CD4-positive, alpha-beta T cell treated with Interleukin-6 for 4 hours (primary cell): ENCODE results near the gene INTS11.

Experiments
- DNase-seq: peaks from one replicate; pipeline ENCODE4 v3.0.0-alpha.2; 2020; ENCODE audit warnings: mixed read lengths

The INTS11 gene

DNA sequence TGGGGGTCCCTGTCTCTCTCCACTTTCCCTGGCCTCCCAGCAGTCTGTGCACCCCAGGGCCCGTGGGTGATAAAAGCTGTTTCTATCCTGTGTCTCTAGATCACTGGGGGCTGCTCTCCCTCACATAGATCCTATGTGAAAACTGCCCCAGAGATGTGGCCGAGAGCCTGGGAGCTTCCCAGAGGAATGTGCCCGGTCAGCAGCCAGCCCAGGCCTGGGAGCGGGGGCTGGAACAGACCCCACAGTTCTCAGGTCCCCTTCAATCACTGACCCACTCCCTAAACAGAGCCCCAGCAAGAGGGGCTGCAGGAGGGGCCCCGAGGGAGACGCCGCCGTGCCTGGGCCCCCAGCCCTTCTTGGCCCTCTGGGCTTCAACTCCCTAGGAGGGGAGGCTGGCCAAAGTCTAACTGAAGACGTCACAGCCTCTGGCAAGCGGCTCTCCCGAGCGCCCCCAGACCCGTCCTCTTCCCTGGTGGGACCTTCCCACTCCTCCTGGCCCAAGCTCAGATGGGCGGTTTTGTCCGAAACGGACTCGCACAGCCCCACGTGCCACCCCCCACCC lies 33.5 kb upstream of the INTS11 start:
- no peak for DNase-seq

GRCh38 chr1:1356796-1357401 lies 32.4 kb upstream of the INTS11 start:
- DNase-seq = no peak

- no peak for DNase-seq
Observed at GRCh38 chr1:1356166-1356795, 31.8 kb upstream of the INTS11 start.

GRCh38 chr1:1355416-1355815 lies 31.0 kb upstream of the INTS11 start:
- DNase-seq = no peak

GRCh38 chr1:1354271-1355247 lies 30.1 kb upstream of the INTS11 start:
- peak; percentile 42 for DNase-seq

GRCh38 chr1:1353389-1354151 lies 29.1 kb upstream of the INTS11 start:
- DNase-seq = no peak

DNA sequence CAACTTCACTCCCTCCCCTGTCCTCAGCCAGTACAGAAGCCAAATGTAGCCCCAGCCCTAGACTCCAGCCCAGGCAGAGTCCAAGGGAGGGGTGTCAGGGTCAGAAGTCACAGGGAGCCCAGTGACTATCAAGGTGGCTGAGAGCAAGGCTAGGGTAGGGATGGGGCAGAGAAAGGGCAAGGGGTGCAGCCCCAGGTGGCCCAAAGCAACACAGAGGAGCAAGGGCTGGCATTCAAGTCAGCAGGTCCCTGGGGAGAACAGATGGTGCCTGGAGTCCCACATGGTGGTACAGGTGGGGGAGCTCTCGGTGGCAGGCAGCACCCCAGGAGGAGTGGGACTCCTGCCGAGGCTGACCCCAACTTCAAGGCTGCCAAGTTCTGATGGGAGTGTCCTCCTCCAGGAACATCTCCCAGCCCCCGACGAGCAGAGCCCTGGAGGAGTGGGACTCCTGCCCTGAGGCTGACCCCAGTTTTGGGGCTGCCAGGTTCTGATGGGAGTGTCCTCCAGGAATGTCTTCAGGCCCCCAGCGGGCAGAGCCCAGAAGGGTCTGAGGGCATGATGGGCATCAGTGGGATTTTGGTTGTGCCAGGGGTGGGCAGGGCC lies 28.4 kb upstream of the INTS11 start:
- no peak for DNase-seq

DNA sequence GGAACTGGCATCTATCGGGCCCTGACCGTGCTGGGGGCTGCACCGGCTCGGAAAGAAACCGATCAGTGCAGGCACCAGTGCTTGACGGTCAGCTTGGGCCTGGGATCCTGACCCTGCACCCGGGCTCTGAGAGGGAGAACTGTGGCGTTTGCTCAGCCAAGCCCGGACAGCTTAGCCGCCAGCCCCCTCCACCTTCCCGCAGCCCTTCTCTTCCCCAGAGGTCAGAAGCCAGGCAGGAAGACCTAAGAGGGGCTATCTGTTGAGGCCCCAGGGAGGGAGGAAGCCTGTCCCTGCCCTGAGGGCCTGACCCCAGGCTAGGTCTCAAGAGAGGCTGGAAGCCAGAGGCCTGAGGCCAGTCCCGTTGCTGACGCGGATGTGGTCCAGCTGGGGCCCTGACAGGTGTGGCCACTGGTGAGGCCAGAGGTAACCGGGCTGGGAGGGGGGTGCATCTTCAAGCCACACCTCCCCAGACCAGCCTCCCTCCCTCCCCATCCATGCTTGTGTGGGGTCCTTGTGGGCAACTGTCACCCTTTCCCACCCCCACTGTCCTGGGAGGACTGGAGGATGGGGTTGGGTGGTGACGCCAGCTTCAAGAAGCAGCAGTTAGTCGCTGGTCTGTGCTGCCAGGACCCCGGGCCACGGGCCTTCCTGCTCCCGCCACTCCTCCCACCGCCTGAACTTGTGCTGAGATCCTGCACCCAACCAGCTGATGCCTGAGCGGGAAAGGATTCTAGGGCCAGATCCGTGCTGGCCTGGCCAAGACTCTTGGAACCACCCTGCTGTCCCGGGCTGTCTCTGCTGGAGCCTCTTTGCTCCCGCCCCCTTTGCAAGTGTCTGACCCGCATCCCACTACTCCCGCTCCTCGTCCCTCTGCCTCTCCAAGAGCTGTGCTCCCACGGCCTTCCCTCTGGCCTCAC lies 27.3 kb upstream of the INTS11 start:
- DNase-seq = no peak

DNA sequence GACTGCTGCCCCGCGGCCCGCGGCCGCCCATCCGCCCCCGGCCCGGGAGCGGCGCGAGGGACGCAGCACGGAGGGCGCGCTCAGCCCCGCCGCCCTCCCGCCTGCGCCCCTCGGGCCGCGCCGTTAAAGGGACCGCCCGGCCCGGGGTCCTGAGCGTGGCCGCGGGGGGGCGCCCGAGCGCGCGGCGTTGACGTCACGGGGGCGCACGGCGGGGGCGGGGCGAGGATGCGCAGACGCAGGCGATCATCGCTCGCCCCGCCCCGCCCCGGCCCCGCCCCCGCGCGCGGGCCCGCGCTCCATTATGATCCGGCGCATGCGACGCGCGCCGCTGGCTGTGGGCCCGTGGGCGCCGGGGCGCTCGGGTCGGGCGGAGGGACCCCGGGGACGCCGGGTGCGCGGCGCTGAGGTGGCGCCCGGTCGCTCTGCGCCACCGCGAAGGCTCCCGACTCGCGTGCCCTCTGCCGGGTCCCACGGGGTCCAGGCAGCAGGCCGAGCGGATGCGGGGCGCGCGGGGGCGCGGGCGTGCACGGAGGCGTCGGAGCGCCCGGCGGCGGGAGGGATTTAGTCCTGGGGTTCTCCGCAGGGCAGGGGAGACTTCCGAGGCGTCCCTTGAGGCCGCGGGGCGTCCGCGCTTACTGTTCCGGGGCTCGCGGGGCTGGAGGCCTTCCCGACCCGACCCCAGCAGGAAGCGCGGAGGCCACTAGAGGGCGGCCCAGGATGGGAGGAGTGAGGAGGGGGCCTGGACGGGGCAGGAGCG lies 25.0 kb upstream of the INTS11 start, which contains the start of gene DVL1:
TSS of gene DVL1 (minus strand) at position 163 of the 757 bp plus-strand sequence. CDS start 353 bp downstream, outside the sequence.
- DNase-seq = peak; percentile 76

DNA sequence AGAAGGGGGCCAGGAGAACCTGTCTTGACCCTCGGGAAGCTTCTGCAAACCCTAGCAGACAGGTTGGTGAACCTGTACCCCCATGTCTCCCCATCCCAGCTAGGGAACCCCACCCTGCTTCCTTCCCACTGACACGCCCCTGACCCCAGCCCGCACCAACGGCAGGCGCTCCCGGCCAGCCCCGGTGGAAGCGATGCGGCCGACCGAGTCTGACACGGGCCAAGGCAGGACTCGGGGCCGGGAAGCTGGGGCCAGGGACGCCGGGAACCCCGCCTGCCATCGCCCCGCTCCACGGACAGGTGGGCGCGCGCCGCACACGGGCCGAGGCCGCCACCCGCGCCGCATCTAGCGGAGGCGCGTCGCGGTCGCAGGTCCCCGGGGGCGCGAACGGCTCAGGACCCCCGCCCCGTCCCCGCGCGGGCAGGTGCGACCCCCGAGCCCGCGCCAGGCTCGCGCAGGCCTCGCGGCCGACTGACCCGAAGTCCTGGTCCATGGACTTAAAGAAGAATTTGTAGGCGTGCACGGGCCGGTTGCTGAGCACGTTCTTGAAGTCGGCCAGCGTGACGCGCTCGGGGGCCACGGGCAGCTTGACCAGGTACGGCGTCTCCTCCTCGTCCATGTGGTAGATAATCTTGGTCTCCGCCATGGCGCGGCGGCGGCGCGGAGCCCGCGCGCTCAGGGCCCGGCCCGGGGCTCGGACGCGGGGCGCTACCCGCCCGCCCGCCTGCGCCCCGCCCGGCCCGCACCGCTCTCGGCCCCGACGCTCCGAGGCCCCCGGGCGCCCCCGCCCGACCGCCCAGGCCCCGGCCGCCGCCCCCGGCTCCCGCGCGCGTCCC lies 24.2 kb upstream of the INTS11 start:
- DNase-seq = no peak

DNA sequence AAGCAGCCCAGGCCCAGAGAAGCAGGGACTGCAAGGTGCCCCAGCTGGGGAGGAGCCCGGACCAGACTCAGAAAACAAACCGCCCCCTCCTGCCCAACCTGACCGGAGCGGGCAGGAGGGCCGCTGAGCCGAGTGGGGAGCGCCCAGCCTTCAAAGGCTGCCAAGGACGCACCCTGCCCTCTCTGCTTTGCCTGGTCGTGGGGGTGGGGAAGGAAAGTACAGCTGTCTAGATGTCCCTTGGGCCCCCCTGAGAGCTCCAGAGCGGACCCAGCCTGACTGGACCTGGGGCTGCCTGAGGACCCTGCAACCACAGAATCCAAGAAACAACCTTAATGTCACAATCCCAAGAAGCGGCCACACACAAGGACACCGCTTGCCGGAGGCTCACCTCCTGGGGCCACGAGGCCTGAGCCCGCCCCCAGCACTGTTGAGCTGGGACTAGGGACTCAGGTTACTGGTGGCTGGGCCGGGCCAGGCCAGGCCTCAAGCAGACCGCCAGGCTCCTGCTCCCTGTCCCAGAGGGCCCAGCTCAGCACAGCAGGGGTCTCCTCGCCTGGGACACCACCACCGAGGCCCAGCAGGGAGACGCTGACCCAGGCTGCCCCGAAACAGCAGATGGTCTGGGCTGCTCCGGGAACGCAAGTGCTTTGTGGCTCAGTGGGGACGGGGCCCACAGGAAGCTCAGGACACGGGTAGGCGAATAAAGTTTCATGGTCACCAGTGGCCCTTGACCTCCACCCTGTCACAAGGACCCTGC lies 23.4 kb upstream of the INTS11 start:
- DNase-seq = no peak

DNA sequence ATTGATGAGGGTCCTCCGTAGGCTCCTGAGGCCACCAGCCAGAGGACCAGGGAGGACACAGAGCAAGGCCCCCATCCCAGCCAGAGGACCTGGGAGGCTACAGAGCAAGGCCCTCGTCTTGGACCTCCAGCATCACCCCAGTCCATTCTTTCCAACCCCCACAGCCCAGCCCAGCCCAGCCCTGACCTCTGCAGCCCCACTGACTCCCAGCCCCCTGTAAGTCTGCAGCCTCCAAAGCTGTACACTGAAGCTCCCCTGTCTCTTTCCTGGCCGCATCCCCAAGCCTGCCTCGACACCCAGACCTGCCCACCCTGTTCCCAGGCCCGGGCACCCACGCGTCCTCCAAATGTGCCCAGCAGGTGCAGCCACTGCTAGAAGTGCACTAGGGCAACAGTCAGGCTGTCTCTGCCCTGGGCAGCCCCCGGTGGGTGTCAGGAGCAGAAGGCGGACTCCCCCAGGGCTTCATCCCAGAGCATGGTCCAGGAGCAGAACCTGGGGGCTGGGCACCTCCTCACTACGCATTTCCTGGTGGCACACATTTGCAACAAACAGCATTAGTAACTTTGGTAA lies 22.7 kb upstream of the INTS11 start:
- DNase-seq = no peak

- DNase-seq = no peak
Observed at GRCh38 chr1:1346501-1346890, 22.0 kb upstream of the INTS11 start.

DNA sequence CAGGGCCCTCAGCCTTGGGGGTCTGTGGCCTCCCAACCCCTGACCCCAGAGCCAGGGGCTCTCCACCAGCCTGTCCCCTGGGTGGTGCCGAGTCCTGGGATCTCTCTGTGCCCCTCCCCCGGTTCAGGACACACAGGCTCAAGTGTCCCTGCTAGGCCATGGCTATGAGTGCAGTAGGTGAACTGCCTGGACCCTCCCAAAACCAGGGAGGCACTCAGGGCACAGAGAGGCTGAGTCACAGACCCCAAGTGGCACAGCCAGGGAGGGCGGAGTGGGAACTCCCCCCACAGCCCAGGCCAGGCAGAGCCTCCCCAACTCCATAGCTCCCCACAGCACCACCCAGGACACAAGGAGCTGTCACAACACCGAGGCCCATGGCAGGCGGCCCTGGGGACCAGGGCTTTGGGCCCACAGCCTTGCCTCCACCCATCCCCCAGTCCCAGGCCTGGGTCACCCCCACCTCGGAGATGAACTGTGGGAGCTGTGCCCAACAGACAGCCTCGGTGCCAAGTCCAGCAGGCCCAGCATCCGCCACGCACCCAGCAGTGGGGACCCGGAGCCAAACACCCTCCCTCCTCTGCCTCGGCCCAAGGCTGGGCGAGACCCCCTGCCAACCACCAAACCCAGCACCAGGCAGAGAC lies 21.5 kb upstream of the INTS11 start:
- no peak for DNase-seq

DNA sequence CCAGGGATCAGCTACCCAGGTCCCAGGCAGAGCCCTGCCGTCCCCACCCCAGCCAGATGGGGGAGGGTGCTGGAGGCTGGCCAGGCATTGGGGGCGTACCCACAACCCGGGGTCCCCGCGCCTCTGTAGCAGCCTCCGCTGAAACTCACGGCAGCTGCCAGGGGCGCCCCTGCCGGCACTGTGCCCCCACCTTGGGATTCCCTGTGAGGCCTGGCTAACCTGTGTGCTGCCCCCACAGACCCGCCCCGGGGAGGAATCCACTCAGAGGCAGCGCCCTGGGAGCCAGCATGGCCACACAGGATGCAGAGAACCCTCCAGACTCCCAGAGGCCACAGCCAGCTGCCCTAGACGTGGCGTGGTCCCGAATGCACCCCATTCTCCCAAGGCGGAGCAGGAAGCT lies 20.9 kb upstream of the INTS11 start:
- no peak for DNase-seq

DNA sequence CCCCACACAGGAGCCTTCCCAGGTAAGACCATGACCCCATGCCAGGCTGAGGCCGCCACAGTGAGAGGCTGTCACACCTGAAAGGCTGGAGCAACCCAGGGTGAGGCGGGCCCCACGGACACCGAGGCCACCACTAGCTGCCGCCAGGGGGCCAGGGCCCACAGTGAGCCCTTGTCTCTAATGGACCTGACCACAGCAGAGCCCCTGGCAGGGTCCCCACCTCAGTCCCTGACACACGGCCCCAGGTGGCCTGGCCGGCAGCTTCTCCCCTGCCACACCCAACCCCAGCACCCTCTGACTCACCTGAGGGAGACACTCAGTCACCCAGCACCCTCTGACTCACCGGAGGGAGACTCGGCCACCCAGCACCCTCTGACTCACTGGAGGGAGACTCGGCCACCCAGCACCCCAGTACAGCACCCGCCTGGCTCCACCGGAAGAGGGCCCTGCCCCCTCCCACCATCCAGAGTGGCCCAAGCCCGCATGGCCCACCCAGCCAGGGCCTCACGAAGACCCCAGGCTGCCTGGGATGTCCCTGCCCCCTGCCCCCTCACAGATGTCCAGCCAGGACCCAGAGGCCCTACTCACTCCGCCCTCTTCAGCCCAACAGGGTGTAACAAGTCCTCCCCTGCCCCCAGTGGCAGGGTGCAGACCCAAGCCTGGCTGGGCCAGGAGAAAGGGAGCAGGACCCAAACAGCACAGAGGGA lies 20.3 kb upstream of the INTS11 start:
- peak; percentile 61 for DNase-seq
